Stimulated activated CD4-positive, alpha-beta T cell treated with anti-CD3 and anti-CD28 coated beads, Interleukin-4, amount 100 ng/mL, for 24 hours (primary cell): Measurements from ENCODE around the gene THG1L.
A peak's percentile ranks its signal among the peaks of the same experiment; 100 is the strongest.

Source experiments
- DNase-seq: peaks from one replicate; pipeline ENCODE4 v3.0.0-alpha.2; 2020

The THG1L gene

GRCh38 chr5:157729858-157730257 lies 1.4 kb upstream of the THG1L start:
- no peak for DNase-seq

- no peak for DNase-seq
Observed at GRCh38 chr5:157730900-157731271, 334 bp upstream of the THG1L start.

GRCh38 chr5:157732130-157732514 lies 902 bp downstream of the THG1L start:
- no peak for DNase-seq

GRCh38 chr5:157732596-157733262 lies 1.5 kb downstream of the THG1L start:
- DNase-seq = no peak

- DNase-seq = no peak
Observed at GRCh38 chr5:157734436-157734835, 3.2 kb downstream of the THG1L start.

GRCh38 chr5:157735991-157736390 lies 4.8 kb downstream of the THG1L start:
- DNase-seq = no peak

- DNase-seq = no peak
Observed at GRCh38 chr5:157739388-157740228, 8.4 kb downstream of the THG1L start.

GRCh38 chr5:157740229-157740610 lies 9.0 kb downstream of the THG1L start:
- DNase-seq = peak; percentile 17

GRCh38 chr5:157741131-157741530 lies 9.9 kb downstream of the THG1L start:
- DNase-seq = no peak

- peak; percentile 90 for DNase-seq
Observed at GRCh38 chr5:157743163-157744050, 12.2 kb downstream of the THG1L start, which contains the start of gene LSM11. Gene LSM11 (plus strand): TSS chr5:157743712. CDS start chr5:157743751, 39 bp downstream.

- DNase-seq = peak; percentile 17
Observed at GRCh38 chr5:157744051-157745011, 13.1 kb downstream of the THG1L start.

- no peak for DNase-seq
Observed at GRCh38 chr5:157745041-157745456, 13.8 kb downstream of the THG1L start.

GRCh38 chr5:157747173-157747740 lies 16.0 kb downstream of the THG1L start:
- no peak for DNase-seq

- DNase-seq = no peak
Observed at GRCh38 chr5:157747766-157748700, 16.8 kb downstream of the THG1L start.

- no peak for DNase-seq
Observed at GRCh38 chr5:157748760-157749461, 17.7 kb downstream of the THG1L start.

GRCh38 chr5:157749462-157749799 lies 18.2 kb downstream of the THG1L start:
- DNase-seq = no peak

GRCh38 chr5:157750320-157750719 lies 19.1 kb downstream of the THG1L start:
- DNase-seq = no peak

- DNase-seq = no peak
Observed at GRCh38 chr5:157756122-157756521, 24.9 kb downstream of the THG1L start.

- DNase-seq = no peak
Observed at GRCh38 chr5:157758706-157759105, 27.5 kb downstream of the THG1L start.
